ENCODE results near the gene SRGAP1.
"Not testable (repeated sequence)": the region's sequence is repeated elsewhere in the genome, so short reads cannot be mapped to it uniquely, and the experiment has no call there.

The SRGAP1 gene

DNA sequence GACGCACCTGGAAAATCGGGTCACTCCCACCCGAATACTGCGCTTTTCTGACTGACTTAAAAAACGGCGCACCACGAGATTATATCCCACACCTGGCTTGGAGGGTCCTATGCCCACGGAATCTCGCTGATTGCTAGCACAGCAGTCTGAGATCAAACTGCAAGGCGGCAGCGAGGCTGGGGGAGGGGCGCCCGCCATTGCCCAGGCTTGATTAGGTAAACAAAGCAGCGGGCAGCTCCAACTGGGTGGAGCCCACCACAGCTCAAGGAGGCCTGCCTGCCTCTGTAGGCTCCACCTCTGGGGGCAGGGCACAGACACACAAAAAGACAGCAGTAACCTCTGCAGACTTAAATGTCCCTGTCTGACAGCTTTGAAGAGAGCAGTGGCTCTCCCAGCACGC lies 351.3 kb downstream of the SRGAP1 start:
- DNase-seq (ENCODE audit: low read depth in 2 of 2), result not testable (repeated sequence)

DNA sequence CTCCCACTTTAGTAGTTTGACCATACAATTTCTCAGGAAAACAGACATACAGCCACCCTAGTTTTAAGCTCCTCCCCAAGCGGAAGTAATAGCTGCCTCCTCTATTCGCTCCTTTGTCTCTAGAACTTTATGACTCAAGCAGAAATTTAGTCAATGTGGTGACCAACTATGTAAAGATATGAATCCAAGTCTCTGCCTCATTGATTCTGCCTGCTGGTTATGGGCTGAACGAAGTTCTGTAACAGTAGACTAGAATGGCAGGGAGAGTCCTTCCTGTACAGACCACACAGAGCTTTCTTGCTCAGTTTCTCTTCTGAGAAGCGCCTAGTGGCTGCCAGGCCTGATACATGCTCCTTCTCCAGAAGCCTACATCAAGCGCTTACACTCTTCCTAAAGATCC lies 358.5 kb downstream of the SRGAP1 start:
- no peak for DNase-seq (ENCODE audit: low read depth in 2 of 2)

DNA sequence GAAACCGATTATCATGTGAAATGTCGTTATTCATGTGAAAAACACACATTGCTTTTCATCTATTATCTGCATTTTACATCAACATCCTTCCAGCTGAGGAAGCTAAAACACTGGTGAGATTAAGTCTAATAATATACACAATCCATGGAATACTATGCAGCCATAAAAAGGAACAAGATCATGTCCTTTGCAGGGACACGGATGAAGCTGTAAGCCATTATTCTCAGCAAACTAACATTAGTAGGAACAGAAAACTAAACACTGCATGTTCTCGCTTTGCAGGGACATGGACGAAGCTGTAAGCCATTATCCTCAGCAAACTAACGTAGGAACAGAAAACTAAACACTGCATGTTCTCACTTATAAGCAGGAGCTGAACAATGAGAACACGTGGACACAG lies 359.3 kb downstream of the SRGAP1 start:
- DNase-seq (ENCODE audit: low read depth in 2 of 2), result no peak

DNA sequence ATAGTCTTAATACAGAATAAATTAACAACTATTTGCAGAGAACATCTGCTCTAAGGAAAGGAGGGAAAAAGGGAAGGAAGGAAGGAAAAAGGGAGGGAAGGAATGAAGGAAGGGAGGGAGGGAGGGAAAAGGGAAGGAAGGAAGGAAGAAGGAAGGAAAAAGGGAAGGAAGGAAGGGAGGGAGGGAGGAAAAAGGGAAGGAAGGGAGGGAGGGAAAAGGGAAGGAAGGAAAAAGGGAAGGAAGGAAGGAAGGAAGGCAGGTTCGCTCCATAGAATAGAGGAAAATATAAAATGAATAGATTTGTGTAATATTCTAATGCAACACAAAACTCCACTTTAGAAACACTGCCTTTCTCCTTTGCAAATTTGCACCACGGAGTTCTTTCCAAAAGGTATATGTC lies 361.0 kb downstream of the SRGAP1 start:
- no peak for DNase-seq (ENCODE audit: low read depth in 2 of 2)

DNA sequence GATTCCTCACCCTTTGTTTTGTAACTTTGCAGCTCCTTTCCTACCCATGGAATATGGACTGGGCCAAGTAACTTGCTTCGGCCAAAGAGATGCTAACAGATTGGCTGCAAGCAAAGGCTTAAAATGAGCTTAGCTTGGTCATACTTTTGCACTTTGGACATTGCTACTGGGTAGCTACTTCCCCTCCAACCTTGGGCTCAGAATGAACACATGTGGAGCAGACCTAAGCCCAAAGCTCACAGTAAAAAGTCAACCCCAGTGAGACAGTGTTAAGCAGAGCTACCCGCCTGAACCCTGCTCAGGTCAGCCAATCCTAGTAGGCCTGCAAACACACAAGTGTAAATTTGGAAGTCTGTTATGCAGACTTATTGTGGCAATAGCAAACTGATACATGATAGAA lies 363.0 kb downstream of the SRGAP1 start:
- no peak for DNase-seq (ENCODE audit: low read depth in 2 of 2)

Data from stimulated activated CD4-positive, alpha-beta T cell treated with anti-CD3 and anti-CD28 coated beads, Interleukin-4, amount 100 ng/mL, for 48 hours (primary cell).